PC-3 (cell line): Measurements from ENCODE around the gene LILRA6. TPM values are rescaled to one million over a fixed set of nuclear protein-coding genes. Genes with fewer than 3 reads are reported as not detected.

ENCODE experiments used
- ATAC-seq: fragments of 200-7000 bp; cut with Tn5 transposase; 2 replicates; pipeline ENCODE4 v1.9.1; 2020; ENCODE audit warnings: mild to moderate bottlenecking, moderate library complexity
- BruUV-seq: library from RNA; stranded (reverse); fragments of 400-500 nt; replicated peaks from 2 replicates; lab custom pipeline; 2021; lab: Mats Ljungman, UMichigan
- CTCF ChIA-PET: fragments of 300-600 bp; sonication (Branson Sonifier 250); formaldehyde crosslinking; loops from one replicate; lab custom pipeline; 2022; ENCODE audit warnings: antibody characterized with exemption; lab: Charles Lee
- POLR2A ChIA-PET: fragments of 300-600 bp; sonication (Branson Sonifier 250); formaldehyde crosslinking; loops from one replicate; lab custom pipeline; 2022; ENCODE audit warnings: antibody characterized with exemption; ENCODE audit not compliant: unreplicated experiment; lab: Charles Lee
- DNase-seq: peaks from one replicate; pipeline ENCODE4 v3.0.0-alpha.2; 2015
- H2AFZ ChIP-seq: fragments of 300-600 bp; sonication (generic); 2 replicates; pipeline ENCODE4 v1.6.0; 2016; ENCODE audit warnings: antibody characterized with exemption, low read length
- H3F3A ChIP-seq: fragments of 300-600 bp; sonication (generic); one replicate; pipeline ENCODE4 v1.6.0; 2017; ENCODE audit warnings: antibody characterized with exemption, low read length, control low read depth, mild to moderate bottlenecking; ENCODE audit not compliant: unreplicated experiment
- H3K27ac ChIP-seq: fragments of 300-600 bp; sonication (generic); 2 replicates; pipeline ENCODE4 v1.5.1; 2016; ENCODE audit warnings: mild to moderate bottlenecking, low read length
- H3K27me3 ChIP-seq: fragments of 300-600 bp; sonication (generic); 2 replicates; pipeline ENCODE4 v1.6.1; 2016; ENCODE audit warnings: low read length, mixed read lengths
- H3K36me3 ChIP-seq: fragments of 300-600 bp; sonication (generic); 2 replicates; pipeline ENCODE4 v1.6.1; 2016; ENCODE audit warnings: low read depth, mixed run types, low read length, mixed read lengths
- H3K4me1 ChIP-seq: fragments of 300-600 bp; sonication (generic); 2 replicates; pipeline ENCODE4 v1.5.1; 2016; ENCODE audit warnings: low read length; ENCODE audit not compliant: insufficient read depth
- H3K4me2 ChIP-seq: fragments of 300-600 bp; sonication (generic); 2 replicates; pipeline ENCODE4 v1.6.0; 2016; ENCODE audit warnings: low read length
- H3K4me3 ChIP-seq: fragments of 300-600 bp; sonication (generic); 2 replicates; pipeline ENCODE4 v1.5.1; 2016; ENCODE audit warnings: mild to moderate bottlenecking, low read length, mixed read lengths
- H3K79me2 ChIP-seq: fragments of 300-600 bp; sonication (generic); 2 replicates; pipeline ENCODE4 v1.6.1; 2017; ENCODE audit warnings: low read length, mixed read lengths
- H3K9ac ChIP-seq: fragments of 300-600 bp; sonication (generic); 2 replicates; pipeline ENCODE4 v1.6.0; 2016; ENCODE audit warnings: mild to moderate bottlenecking, low read length
- H3K9me2 ChIP-seq: fragments of 300-600 bp; sonication (generic); replicated peaks from 2 replicates; pipeline ENCODE4 v1.6.1; 2016; ENCODE audit warnings: mixed run types, low read length, mixed read lengths
- H3K9me3 ChIP-seq: fragments of 300-600 bp; sonication (generic); 2 replicates; pipeline ENCODE4 v1.6.1; 2016; ENCODE audit warnings: low read length, mixed read lengths
- H4K20me1 ChIP-seq: fragments of 300-600 bp; sonication (generic); 2 replicates; pipeline ENCODE4 v1.6.1; 2016; ENCODE audit warnings: low read length, mixed read lengths
- EZH2 ChIP-seq: fragments of 300-600 bp; sonication (generic); IDR thresholded peaks from one replicate; pipeline ENCODE4 v1.6.1; 2017; ENCODE audit warnings: antibody characterized with exemption, mild to moderate bottlenecking, low read length; ENCODE audit not compliant: unreplicated experiment
- EZH2phosphoT487 ChIP-seq: fragments of 300-600 bp; sonication (generic); IDR thresholded peaks from 2 replicates; pipeline ENCODE4 v1.6.1; 2018; ENCODE audit warnings: mild to moderate bottlenecking, antibody characterized with exemption, low read length, borderline replicate concordance
- intact Hi-C: fragments of 100-400 bp; cut with micrococcal nuclease; formaldehyde crosslinking; loops from 2 replicates; pipeline ENCODE4 v1.9.0; 2023
- total RNA-seq: library from RNA; depleted of rRNA; stranded (reverse); fragments of >200 nt; gene quantifications from 2 replicates; pipeline ENCODE4 v1.2.3, GENCODE V29; 2014
- TF ChIP-seq, protein P1 (sequence below): fragments of 300-600 bp; sonication (generic); conservative IDR thresholded peaks from 2 replicates; pipeline ENCODE4 v1.5.1; 2017; ENCODE audit warnings: antibody characterized with exemption, low read depth, mild to moderate bottlenecking, low read length

Gene LILRA6
- total RNA-seq, 1 experiment from 2014 or later = not detected

GRCh38 chr19:54204767-54205468 is 37.7 kb downstream of the LILRA6 start:
- Histone ChIP-seq H3K27me3 (no peaks in the 10 kb centered on the region), H3K9ac (no peak overlapping the region), H3K4me1 (peaks cover 64% of the 10 kb centered on the region), H3K79me2 (peaks cover 82% of the 10 kb centered on the region), H3K4me3 (peak overlapping the region; percentile 96), H2AFZ (no peak overlapping the region), H3K4me2 (peak overlapping the region; percentile 93), H3K36me3 (peaks cover 74% of the 10 kb centered on the region), H4K20me1 (peaks cover 89% of the 10 kb centered on the region), H3K9me2 (no peaks in the 10 kb centered on the region), H3K27ac (no peak overlapping the region), H3K9me3 (no peaks in the 10 kb centered on the region), H3F3A (peaks cover 51% of the 10 kb centered on the region)
- intact Hi-C loops = loop anchor here (5.0 kb wide), 1 partner anchor 43 kb away; no protein-coding TSS in a partner anchor
- CTCF ChIA-PET = no interaction called here
- TF ChIP-seq EZH2 = no peak
- TF ChIP-seq, protein P1, sequence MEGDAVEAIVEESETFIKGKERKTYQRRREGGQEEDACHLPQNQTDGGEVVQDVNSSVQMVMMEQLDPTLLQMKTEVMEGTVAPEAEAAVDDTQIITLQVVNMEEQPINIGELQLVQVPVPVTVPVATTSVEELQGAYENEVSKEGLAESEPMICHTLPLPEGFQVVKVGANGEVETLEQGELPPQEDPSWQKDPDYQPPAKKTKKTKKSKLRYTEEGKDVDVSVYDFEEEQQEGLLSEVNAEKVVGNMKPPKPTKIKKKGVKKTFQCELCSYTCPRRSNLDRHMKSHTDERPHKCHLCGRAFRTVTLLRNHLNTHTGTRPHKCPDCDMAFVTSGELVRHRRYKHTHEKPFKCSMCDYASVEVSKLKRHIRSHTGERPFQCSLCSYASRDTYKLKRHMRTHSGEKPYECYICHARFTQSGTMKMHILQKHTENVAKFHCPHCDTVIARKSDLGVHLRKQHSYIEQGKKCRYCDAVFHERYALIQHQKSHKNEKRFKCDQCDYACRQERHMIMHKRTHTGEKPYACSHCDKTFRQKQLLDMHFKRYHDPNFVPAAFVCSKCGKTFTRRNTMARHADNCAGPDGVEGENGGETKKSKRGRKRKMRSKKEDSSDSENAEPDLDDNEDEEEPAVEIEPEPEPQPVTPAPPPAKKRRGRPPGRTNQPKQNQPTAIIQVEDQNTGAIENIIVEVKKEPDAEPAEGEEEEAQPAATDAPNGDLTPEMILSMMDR = no peak
- TF ChIP-seq EZH2phosphoT487 = no peak
- ATAC-seq (no peak), DNase-seq (no peak)
- BruUV-seq = no TSS peak
- POLR2A ChIA-PET = interaction anchor here (1.6 kb wide), 1 partner anchor 15 kb away, joined by 5 read pairs; the partner anchor contains the start of gene MBOAT7

GRCh38 chr19:54203151-54203611 is 39.4 kb downstream of the LILRA6 start:
- Histone ChIP-seq H3K36me3 (peaks cover 70% of the 10 kb centered on the region), H4K20me1 (peaks cover 73% of the 10 kb centered on the region), H3K4me2 (peak overlapping the region; percentile 93), H3K79me2 (peaks cover 81% of the 10 kb centered on the region), H3K9ac (peak overlapping the region; percentile 98), H3K9me3 (no peaks in the 10 kb centered on the region), H3K4me1 (peaks cover 48% of the 10 kb centered on the region), H3K9me2 (no peaks in the 10 kb centered on the region), H3K27me3 (no peaks in the 10 kb centered on the region), H3K4me3 (peak overlapping the region; percentile 96), H3F3A (peaks cover 40% of the 10 kb centered on the region), H3K27ac (no peak overlapping the region), H2AFZ (no peak overlapping the region)
- ChIA-PET POLR2A (interaction anchor here (0.5 to 0.6 kb wide), 2 partner anchors 13 to 62 kb away, joined by 3 to 13 read pairs; no protein-coding TSS in a partner anchor), CTCF (interaction anchor here (1.0 kb wide), 1 partner anchor 14 kb away, joined by 6 read pairs; the partner anchor contains the start of gene MBOAT7)
- no TSS peak for BruUV-seq
- TF ChIP-seq EZH2phosphoT487 = no peak
- intact Hi-C loops = loop anchor here (5.0 kb wide), 1 partner anchor 41 kb away; no protein-coding TSS in a partner anchor
- ATAC-seq (peak; percentile 29), DNase-seq (peak; percentile 46)

GRCh38 chr19:54201980-54202379 is 40.6 kb downstream of the LILRA6 start:
- POLR2A ChIA-PET = interaction anchor here (0.7 kb wide), 1 partner anchor 8 kb away, joined by 3 read pairs; no protein-coding TSS in a partner anchor
- intact Hi-C loops = loop anchor here (5.0 kb wide), 1 partner anchor 40 kb away; no protein-coding TSS in a partner anchor

More at GRCh38 chr19:54201980-54202379, 40.6 kb downstream of the LILRA6 start:
- Histone ChIP-seq H3K4me3 (peak overlapping the region; percentile 96), H3K9ac (peak overlapping the region; percentile 98), H3K27ac (no peak overlapping the region), H3K79me2 (peaks cover 72% of the 10 kb centered on the region), H3K27me3 (no peaks in the 10 kb centered on the region), H3F3A (peaks cover 32% of the 10 kb centered on the region), H3K9me3 (no peaks in the 10 kb centered on the region), H3K36me3 (peaks cover 60% of the 10 kb centered on the region), H4K20me1 (peaks cover 61% of the 10 kb centered on the region), H3K4me2 (peak overlapping the region; percentile 93), H2AFZ (no peak overlapping the region), H3K4me1 (peaks cover 40% of the 10 kb centered on the region), H3K9me2 (no peaks in the 10 kb centered on the region)
- BruUV-seq = no TSS peak
- TF ChIP-seq, protein P1 = no peak
- no peak for TF ChIP-seq EZH2
- no peak for TF ChIP-seq EZH2phosphoT487
- DNase-seq = no peak
- CTCF ChIA-PET = no interaction called here
- no peak for ATAC-seq
